ENCODE data around the gene UNC79.

Gene UNC79

GRCh38 chr14:93715279-93715927 lies 284.7 kb downstream of the UNC79 start:
- Histone ChIP-seq H3K27ac (ENCODE audit: low read length) (no peak overlapping the region), H3K4me3 (ENCODE audit: low read length in 2 of 2) (no peak overlapping the region), H3K9me3 (ENCODE audit: control insufficient read depth in 2 of 2, low read length in 2 of 2) (no peaks in the 10 kb centered on the region), H3K9ac (ENCODE audit: low read length in 2 of 2) (no peak overlapping the region), H3K4me1 (ENCODE audit: control insufficient read depth, insufficient read depth, low read length) (peaks cover 3% of the 10 kb centered on the region), H3K36me3 (ENCODE audit: control insufficient read depth in 2 of 2, insufficient read depth in 2 of 2, low read length in 2 of 2) (peaks cover 2 to 6% of the 10 kb centered on the region in 2 donors), H3K27me3 (ENCODE audit: control insufficient read depth in 1 of 2, insufficient read depth in 2 of 2, low read length in 2 of 2) (peaks cover 4% of the 10 kb centered on the region in 2 donors)

GRCh38 chr14:93716002-93716745 lies 285.4 kb downstream of the UNC79 start:
- Histone ChIP-seq H3K4me3 (ENCODE audit: low read length in 2 of 2) (no peak overlapping the region), H3K9me3 (ENCODE audit: control insufficient read depth in 2 of 2, low read length in 2 of 2) (no peaks in the 10 kb centered on the region), H3K36me3 (ENCODE audit: control insufficient read depth in 2 of 2, insufficient read depth in 2 of 2, low read length in 2 of 2) (peaks cover 8 to 14% of the 10 kb centered on the region in 2 donors), H3K27ac (ENCODE audit: low read length) (no peak overlapping the region), H3K4me1 (ENCODE audit: control insufficient read depth, insufficient read depth, low read length) (peaks cover 3% of the 10 kb centered on the region), H3K27me3 (ENCODE audit: control insufficient read depth in 1 of 2, insufficient read depth in 2 of 2, low read length in 2 of 2) (peaks cover 4% of the 10 kb centered on the region in 2 donors), H3K9ac (ENCODE audit: low read length in 2 of 2) (no peak overlapping the region)

DNA sequence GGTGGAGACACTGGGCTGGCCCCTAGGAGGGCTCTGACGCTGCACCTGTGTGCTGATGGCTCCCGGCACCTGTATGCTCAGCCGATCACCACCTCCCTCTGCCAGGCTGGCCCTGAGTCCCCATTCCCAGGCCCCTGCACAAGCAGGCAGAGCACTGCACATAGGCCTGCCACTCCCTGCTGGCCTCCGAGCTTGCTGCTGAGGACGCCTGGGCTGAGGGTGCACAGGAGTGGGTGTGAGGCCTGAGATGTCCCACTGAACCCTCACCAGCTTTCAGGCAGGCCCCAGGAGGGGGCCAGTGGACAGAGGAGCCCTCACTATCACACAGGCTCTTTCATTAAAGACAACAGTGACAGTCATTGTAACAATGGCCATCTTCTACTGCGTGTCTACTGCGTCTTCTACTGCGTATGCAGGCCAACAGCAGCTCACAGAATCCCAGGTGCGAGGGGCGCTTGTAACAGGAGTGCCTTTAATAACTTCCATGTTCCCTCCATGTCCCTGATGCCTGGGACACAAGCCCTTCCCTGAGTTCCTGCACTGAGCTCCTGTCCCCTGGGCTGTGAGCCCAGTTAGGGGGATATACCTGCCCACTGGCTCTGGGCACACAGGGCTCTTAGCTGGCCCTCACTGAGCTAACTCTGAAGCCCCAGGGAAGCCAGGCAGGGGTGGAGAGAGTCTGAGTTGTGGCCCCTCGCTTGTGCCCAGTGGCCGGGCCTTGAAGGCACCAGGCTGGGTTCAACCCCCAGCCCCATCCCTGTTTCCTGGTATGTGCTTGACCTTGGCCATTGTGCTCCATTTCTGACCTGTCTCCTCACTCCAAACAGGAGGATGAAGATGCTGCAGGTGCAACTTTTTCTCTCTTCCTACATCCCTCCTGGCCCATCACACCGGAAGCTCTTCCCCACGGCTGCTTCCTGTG lies 286.3 kb downstream of the UNC79 start:
- no peak overlapping the region for H3K4me3 ChIP-seq (ENCODE audit: low read length in 2 of 2)
- no peak overlapping the region for H3K27ac ChIP-seq (ENCODE audit: low read length)
- H3K36me3 ChIP-seq (ENCODE audit: control insufficient read depth in 2 of 2, insufficient read depth in 2 of 2, low read length in 2 of 2), result peaks cover 14 to 18% of the 10 kb centered on the region in 2 donors
- H3K9ac ChIP-seq (ENCODE audit: low read length in 2 of 2), result no peak overlapping the region
- peaks cover 3% of the 10 kb centered on the region for H3K4me1 ChIP-seq (ENCODE audit: control insufficient read depth, insufficient read depth, low read length)
- peaks cover 4% of the 10 kb centered on the region in 2 donors for H3K27me3 ChIP-seq (ENCODE audit: control insufficient read depth in 1 of 2, insufficient read depth in 2 of 2, low read length in 2 of 2)
- no peaks in the 10 kb centered on the region for H3K9me3 ChIP-seq (ENCODE audit: control insufficient read depth in 2 of 2, low read length in 2 of 2)

DNA sequence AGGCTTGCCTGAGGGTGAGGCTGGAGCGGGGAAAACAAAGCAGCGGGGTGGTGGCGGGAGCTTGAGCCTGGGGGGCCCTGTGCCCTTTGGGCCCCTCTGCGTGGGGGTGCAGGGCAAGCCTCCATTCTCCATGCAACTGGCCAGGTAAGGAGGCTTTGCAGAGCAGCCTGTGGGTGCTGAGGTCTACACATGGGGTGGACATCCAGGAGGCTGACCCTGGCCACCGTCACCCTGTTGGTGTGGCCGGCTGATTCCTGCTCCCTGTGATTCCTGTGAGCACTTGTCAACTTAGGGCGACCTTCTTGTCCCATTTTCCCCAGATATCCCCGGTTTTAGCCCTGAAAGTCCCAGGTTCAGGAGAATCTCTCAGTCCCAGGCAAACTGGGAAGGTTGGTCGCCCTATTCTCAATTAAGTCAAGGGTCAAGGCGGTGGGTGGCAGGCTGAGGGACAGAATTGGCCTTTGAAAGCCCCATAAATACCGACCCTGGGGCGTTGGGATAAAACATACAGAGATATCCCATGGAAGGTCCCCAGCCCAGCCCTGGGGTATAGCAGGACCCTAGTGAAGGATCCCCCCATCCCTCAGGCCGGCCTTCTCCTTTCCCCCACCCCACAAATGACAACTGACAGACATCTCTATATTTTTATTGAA lies 287.1 kb downstream of the UNC79 start:
- Histone ChIP-seq H3K36me3 (ENCODE audit: control insufficient read depth in 2 of 2, insufficient read depth in 2 of 2, low read length in 2 of 2) (peaks cover 16 to 22% of the 10 kb centered on the region in 2 donors), H3K27ac (ENCODE audit: low read length) (no peak overlapping the region), H3K27me3 (ENCODE audit: control insufficient read depth in 1 of 2, insufficient read depth in 2 of 2, low read length in 2 of 2) (peaks cover 0 to under 1% of the 10 kb centered on the region in 2 donors), H3K4me1 (ENCODE audit: control insufficient read depth, insufficient read depth, low read length) (peaks cover 3% of the 10 kb centered on the region), H3K9ac (ENCODE audit: low read length in 2 of 2) (no peak overlapping the region), H3K9me3 (ENCODE audit: control insufficient read depth in 2 of 2, low read length in 2 of 2) (no peaks in the 10 kb centered on the region), H3K4me3 (ENCODE audit: low read length in 2 of 2) (no peak overlapping the region)

DNA sequence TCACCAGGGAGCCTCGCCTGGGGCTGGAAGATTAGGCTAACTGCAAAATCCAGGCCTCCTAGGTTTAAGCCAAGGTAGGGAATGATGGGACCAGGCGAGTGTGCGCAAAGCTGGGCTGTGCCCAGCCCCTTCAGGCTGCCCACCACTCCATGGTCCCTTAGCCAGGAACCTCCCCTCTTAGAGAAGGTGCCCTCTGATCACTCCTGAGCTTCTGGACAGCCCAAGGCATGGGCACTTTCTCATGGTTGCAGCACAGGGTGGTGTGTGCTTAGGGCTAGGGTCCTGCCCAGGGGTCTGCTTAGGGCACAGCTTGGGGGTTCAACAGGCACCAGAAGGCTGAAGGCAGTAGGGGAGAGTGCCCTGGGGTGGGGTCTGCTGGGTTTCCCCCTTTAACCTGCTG lies 288.5 kb downstream of the UNC79 start:
- Histone ChIP-seq H3K4me1 (ENCODE audit: control insufficient read depth, insufficient read depth, low read length) (peaks cover 3% of the 10 kb centered on the region), H3K9me3 (ENCODE audit: control insufficient read depth in 2 of 2, low read length in 2 of 2) (no peaks in the 10 kb centered on the region), H3K4me3 (ENCODE audit: low read length in 2 of 2) (no peak overlapping the region), H3K9ac (ENCODE audit: low read length in 2 of 2) (no peak overlapping the region), H3K27ac (ENCODE audit: low read length) (no peak overlapping the region), H3K27me3 (ENCODE audit: control insufficient read depth in 1 of 2, insufficient read depth in 2 of 2, low read length in 2 of 2) (no peaks in the 10 kb centered on the region), H3K36me3 (ENCODE audit: control insufficient read depth in 2 of 2, insufficient read depth in 2 of 2, low read length in 2 of 2) (peaks cover 16 to 28% of the 10 kb centered on the region in 2 donors)

- Histone ChIP-seq H3K4me3 (ENCODE audit: low read length in 2 of 2) (no peak overlapping the region), H3K36me3 (ENCODE audit: control insufficient read depth in 2 of 2, insufficient read depth in 2 of 2, low read length in 2 of 2) (peaks cover 16 to 28% of the 10 kb centered on the region in 2 donors), H3K27me3 (ENCODE audit: control insufficient read depth in 1 of 2, insufficient read depth in 2 of 2, low read length in 2 of 2) (no peaks in the 10 kb centered on the region), H3K9ac (ENCODE audit: low read length in 2 of 2) (no peak overlapping the region), H3K27ac (ENCODE audit: low read length) (no peak overlapping the region), H3K4me1 (ENCODE audit: control insufficient read depth, insufficient read depth, low read length) (peaks cover 5% of the 10 kb centered on the region), H3K9me3 (ENCODE audit: control insufficient read depth in 2 of 2, low read length in 2 of 2) (no peaks in the 10 kb centered on the region)
Observed at GRCh38 chr14:93720076-93720815, 289.5 kb downstream of the UNC79 start.

DNA sequence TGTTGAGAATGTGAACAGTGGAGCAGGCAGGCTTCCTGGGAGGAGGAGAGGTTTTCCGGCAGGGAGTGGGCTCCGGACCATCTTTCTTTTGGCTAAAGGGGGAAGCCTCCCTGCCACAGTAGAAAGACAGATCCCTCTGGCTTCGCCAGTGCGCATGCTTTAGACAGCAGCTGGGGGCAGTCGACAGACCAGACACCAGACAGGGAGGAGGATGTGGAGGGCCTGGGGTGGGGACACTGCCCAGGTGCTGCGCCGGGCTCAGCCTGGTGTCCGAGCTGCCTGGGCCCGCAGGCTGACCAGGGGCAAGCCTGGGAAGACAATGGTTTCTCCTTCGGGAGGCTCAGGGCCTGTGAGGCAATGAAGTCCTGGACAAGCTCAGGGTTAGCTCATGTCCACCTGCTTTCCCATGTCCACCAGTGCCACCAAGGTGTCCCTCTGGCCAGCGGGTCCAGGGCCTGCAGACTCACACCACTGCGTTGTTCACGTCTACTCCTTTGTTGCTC lies 290.3 kb downstream of the UNC79 start:
- Histone ChIP-seq H3K27ac (ENCODE audit: low read length) (no peak overlapping the region), H3K9me3 (ENCODE audit: control insufficient read depth in 2 of 2, low read length in 2 of 2) (no peaks in the 10 kb centered on the region), H3K27me3 (ENCODE audit: control insufficient read depth in 1 of 2, insufficient read depth in 2 of 2, low read length in 2 of 2) (no peaks in the 10 kb centered on the region), H3K4me3 (ENCODE audit: low read length in 2 of 2) (no peak overlapping the region), H3K36me3 (ENCODE audit: control insufficient read depth in 2 of 2, insufficient read depth in 2 of 2, low read length in 2 of 2) (peaks cover 21 to 28% of the 10 kb centered on the region in 2 donors), H3K4me1 (ENCODE audit: control insufficient read depth, insufficient read depth, low read length) (peaks cover 4% of the 10 kb centered on the region), H3K9ac (ENCODE audit: low read length in 2 of 2) (no peak overlapping the region)

GRCh38 chr14:93723001-93723400 lies 292.3 kb downstream of the UNC79 start:
- Histone ChIP-seq H3K9ac (ENCODE audit: low read length in 2 of 2) (no peak overlapping the region), H3K27me3 (ENCODE audit: control insufficient read depth in 1 of 2, insufficient read depth in 2 of 2, low read length in 2 of 2) (no peaks in the 10 kb centered on the region), H3K4me3 (ENCODE audit: low read length in 2 of 2) (no peak overlapping the region), H3K4me1 (ENCODE audit: control insufficient read depth, insufficient read depth, low read length) (peaks cover 4% of the 10 kb centered on the region), H3K9me3 (ENCODE audit: control insufficient read depth in 2 of 2, low read length in 2 of 2) (no peaks in the 10 kb centered on the region), H3K36me3 (ENCODE audit: control insufficient read depth in 2 of 2, insufficient read depth in 2 of 2, low read length in 2 of 2) (peaks cover 21 to 28% of the 10 kb centered on the region in 2 donors), H3K27ac (ENCODE audit: low read length) (no peak overlapping the region)

- Histone ChIP-seq H3K9me3 (ENCODE audit: control insufficient read depth in 2 of 2, low read length in 2 of 2) (no peaks in the 10 kb centered on the region), H3K4me1 (ENCODE audit: control insufficient read depth, insufficient read depth, low read length) (peaks cover 4% of the 10 kb centered on the region), H3K36me3 (ENCODE audit: control insufficient read depth in 2 of 2, insufficient read depth in 2 of 2, low read length in 2 of 2) (peaks cover 29 to 34% of the 10 kb centered on the region in 2 donors), H3K4me3 (ENCODE audit: low read length in 2 of 2) (no peak overlapping the region), H3K9ac (ENCODE audit: low read length in 2 of 2) (no peak overlapping the region), H3K27me3 (ENCODE audit: control insufficient read depth in 1 of 2, insufficient read depth in 2 of 2, low read length in 2 of 2) (no peaks in the 10 kb centered on the region), H3K27ac (ENCODE audit: low read length) (no peak overlapping the region)
Observed at GRCh38 chr14:93725002-93725582, 294.4 kb downstream of the UNC79 start.

Measured in stomach smooth muscle (tissue), 2 donors.